Measurements from ENCODE around the gene ORAI3.

ORAI3 gene

GRCh38 chr16:30967795-30968194, 18.9 kb downstream of the ORAI3 start:
- TF ChIP-seq CTCF (conservative IDR thresholded peaks at IDR 0.05; ENCODE audit: control insufficient read depth, insufficient read depth, low read depth, low read length) = no peak
- no peak overlapping the region for H3K4me3 ChIP-seq (ENCODE audit: control insufficient read depth, low read depth, low read length)
- DNase-seq (ENCODE audit: low read depth) = peak; percentile 65

- H3K4me3 ChIP-seq (ENCODE audit: control insufficient read depth, low read depth, low read length) = no peak overlapping the region
- no peak for DNase-seq (ENCODE audit: low read depth)
- no peak for TF ChIP-seq CTCF (conservative IDR thresholded peaks at IDR 0.05; ENCODE audit: control insufficient read depth, insufficient read depth, low read depth, low read length)
Observed at GRCh38 chr16:30969246-30969842, 20.5 kb downstream of the ORAI3 start.

DNA sequence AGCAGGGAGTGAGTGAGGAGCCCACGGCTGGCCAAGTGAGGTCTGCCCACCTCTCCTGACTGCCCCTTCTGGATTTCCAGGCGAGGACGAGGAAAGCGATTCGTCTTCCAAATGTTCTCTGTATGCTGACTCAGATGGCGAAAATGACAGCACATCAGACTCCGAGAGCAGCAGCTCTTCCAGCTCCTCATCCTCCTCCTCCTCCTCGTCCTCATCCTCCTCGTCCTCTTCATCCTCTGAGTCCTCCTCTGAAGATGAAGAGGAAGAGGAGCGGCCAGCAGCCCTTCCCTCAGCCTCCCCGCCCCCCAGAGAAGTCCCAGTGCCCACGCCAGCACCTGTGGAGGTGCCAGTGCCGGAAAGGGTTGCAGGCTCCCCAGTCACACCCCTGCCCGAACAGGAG, 22.4 kb downstream of the ORAI3 start:
- H3K4me3 ChIP-seq (ENCODE audit: control insufficient read depth, low read depth, low read length) = no peak overlapping the region
- TF ChIP-seq CTCF (conservative IDR thresholded peaks at IDR 0.05; ENCODE audit: control insufficient read depth, insufficient read depth, low read depth, low read length) = no peak
- no peak for DNase-seq (ENCODE audit: low read depth)

DNA sequence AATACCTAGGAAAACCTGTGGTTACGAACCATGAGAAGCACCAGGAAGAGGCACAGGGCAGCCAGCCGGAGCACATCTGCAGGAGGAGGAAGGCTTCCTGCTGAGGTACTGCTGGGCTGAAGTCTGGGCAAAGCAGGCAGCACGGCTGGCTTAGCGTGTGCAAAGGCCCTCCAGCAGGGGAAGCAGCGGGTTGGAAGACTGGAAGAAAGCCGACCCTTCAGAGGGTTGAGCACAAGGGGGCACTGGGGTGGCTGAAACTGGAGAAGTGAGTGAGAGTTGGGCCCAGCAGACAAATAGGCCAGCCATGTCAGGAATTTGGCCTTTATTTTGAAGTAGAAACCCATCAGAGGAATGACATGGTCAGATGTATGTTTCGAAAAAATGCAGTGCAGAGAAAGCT, 24.0 kb downstream of the ORAI3 start:
- no peak for DNase-seq (ENCODE audit: low read depth)
- no peak overlapping the region for H3K4me3 ChIP-seq (ENCODE audit: control insufficient read depth, low read depth, low read length)
- peak; percentile 12 for TF ChIP-seq CTCF (conservative IDR thresholded peaks at IDR 0.05; ENCODE audit: control insufficient read depth, insufficient read depth, low read depth, low read length)

DNA sequence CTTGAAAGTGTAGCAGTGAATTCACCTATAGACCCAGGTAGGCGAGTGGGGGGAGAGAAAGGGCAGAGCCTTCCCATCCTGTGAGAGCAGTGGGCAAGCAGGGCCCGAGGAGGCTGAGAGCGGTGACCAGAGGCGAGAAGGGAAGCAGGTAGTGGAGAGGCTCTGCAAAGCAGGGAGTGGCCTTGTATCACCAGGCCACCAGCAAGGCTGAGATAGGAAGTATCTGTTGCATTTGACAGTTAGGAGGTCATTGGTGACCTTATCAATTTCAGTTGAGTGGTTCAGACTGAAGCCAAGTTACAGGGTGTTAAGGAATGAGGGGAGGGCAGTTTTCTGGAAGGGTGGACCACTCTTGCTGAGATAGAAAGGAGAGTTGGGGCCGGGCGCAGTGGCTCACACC, 25.5 kb downstream of the ORAI3 start:
- H3K4me3 ChIP-seq (ENCODE audit: control insufficient read depth, low read depth, low read length) = no peak overlapping the region
- TF ChIP-seq CTCF (conservative IDR thresholded peaks at IDR 0.05; ENCODE audit: control insufficient read depth, insufficient read depth, low read depth, low read length) = no peak
- DNase-seq (ENCODE audit: low read depth) = no peak

- H3K4me3 ChIP-seq (ENCODE audit: control insufficient read depth, low read depth, low read length) = no peak overlapping the region
- DNase-seq (ENCODE audit: low read depth) = no peak
- no peak for TF ChIP-seq CTCF (conservative IDR thresholded peaks at IDR 0.05; ENCODE audit: control insufficient read depth, insufficient read depth, low read depth, low read length)
Observed at GRCh38 chr16:30976486-30976885, 27.6 kb downstream of the ORAI3 start.

DNA sequence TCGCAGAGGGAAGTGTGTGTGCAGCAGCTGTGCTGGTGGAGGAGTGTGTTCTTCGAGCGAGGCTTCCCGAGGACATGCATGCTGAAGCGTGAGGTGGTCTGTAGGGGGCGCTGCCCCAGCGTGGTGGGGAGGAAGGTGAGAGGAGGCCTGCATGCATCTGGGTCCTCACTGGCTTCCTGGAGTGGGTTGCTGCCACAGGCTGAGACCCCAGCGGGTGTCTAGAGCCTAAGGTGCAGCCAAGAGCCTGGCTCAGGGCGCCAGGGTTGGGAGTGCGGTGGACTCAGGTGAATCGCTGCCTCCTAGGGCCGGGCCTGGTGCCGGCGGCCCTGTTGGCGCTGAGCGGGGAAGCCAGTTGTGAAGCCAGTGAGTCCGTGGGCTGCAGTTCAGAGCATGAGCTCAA, 28.6 kb downstream of the ORAI3 start:
- H3K4me3 ChIP-seq (ENCODE audit: control insufficient read depth, low read depth, low read length) = no peak overlapping the region
- peak; percentile 42 for TF ChIP-seq CTCF (conservative IDR thresholded peaks at IDR 0.05; ENCODE audit: control insufficient read depth, insufficient read depth, low read depth, low read length)
- peak; percentile 31 for DNase-seq (ENCODE audit: low read depth)

All from fibroblast of mammary gland (primary cell).